ENCODE data around the gene AUNIP.

DNA sequence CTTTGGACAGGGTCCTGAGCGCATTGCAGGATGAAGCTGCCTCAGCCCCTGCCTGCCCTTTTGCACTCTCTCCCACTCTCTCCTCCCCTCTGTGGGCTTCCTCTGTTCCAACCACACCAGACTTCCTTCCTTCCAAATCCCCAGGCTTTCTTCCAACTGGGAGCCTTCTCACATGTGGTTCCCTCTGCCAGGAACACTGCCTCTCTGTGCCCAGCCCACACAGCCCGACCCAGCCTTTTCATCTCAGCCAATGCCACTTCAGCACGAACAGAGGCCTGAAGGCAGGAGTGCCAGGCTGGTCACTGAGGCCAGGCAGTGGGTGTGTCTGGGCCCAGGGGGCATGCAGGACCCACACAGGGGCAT, 53.4 kb downstream of the AUNIP start:
- no peak for TF ChIP-seq CTCF (IDR thresholded peaks at IDR 0.05)
- TF ChIP-seq POLR2A (IDR thresholded peaks at IDR 0.05) = no peak
